ENCODE results near the gene GARIN5A. TPM values are rescaled to one million over a fixed set of nuclear protein-coding genes. Genes with fewer than 3 reads are reported as not detected.

GARIN5A gene
- total RNA-seq, 2 experiments from 2014 or later = 0.59 to 0.63 TPM

DNA sequence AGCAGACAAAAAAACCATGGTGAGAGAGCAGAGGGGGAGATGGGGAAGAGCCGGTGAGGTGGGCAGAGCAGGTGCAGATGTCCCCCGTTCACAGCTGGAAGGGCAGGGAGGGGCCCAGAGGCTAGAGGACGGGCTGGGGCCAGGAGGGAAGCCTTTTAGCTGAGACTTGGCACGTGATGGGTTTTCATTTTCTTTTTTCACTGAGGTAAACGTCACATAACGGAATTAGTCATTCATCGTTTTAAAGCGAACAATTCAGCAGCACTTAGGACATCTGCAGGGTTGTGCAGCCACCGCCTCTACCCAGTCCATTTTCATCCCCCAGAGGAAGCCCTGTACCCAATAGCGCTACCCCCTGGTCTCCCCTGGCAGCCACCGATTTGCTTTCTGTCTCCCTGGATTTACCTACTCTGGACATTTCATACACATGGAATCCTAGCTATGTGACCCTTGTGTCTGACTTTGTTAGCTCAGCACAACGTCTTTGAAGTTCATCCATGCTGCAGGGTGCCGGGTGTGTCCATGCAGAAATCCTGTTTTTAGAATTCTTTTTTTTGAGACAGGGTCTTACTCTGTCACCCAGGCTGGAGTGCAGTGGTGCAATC lies 16.4 kb downstream of the GARIN5A start:
- peak overlapping the region; percentile 47 for H2AFZ ChIP-seq (ENCODE audit: low read length)
- CTCF ChIA-PET (ENCODE audit: unreplicated experiment) = interaction anchor here (0.6 to 1.2 kb wide), 4 partner anchors 10 to 132 kb away, joined by 3 to 5 read pairs (median 4); no protein-coding TSS in a partner anchor
- intact Hi-C loops (cut with micrococcal nuclease; ENCODE audit: unreplicated experiment) = no loop called here

DNA sequence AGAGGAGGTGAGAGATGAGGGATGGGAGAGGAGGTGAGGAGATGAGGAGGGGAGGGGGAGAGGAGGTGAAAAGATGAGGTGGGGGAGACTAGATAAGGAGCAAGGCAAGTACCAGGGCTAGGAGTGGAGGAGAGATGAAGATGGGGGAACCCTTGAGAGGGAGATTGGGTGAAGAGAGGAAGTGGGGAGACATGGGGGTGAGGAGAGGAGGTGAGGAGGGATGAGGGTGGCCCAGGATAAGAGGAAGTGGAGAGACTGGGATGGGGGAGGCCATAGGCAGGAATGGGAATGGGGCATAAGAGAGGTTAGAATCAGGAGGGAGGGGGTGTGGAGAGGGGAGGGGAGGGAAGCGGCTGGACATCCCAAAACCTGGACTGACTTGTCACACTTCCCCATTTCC lies 17.0 kb downstream of the GARIN5A start:
- no peaks in the 10 kb centered on the region for H4K20me1 ChIP-seq (ENCODE audit: insufficient read depth, low read length)
- H3K79me2 ChIP-seq (ENCODE audit: insufficient read depth, low read depth, low read length) = no peaks in the 10 kb centered on the region
- CTCF ChIA-PET (ENCODE audit: unreplicated experiment) = interaction anchor here (0.6 kb wide), 1 partner anchor 24 kb away, joined by 3 read pairs; no protein-coding TSS in a partner anchor
- no peaks in the 10 kb centered on the region for H3K36me3 ChIP-seq (ENCODE audit: insufficient read depth, low read length)
- no peaks in the 10 kb centered on the region for H3K9me2 ChIP-seq (ENCODE audit: insufficient read depth, low read length)
- intact Hi-C loops (cut with micrococcal nuclease; ENCODE audit: unreplicated experiment) = no loop called here
- peaks cover 25% of the 10 kb centered on the region for H3K4me1 ChIP-seq (ENCODE audit: insufficient read depth, low read length, poor library complexity, severe bottlenecking)
- POLR2A ChIA-PET = no interaction called here
- no peak for DNase-seq (ENCODE audit: low spot score)
- no peaks in the 10 kb centered on the region for H3K9me3 ChIP-seq (ENCODE audit: low read length)
- TF ChIP-seq, protein P1, sequence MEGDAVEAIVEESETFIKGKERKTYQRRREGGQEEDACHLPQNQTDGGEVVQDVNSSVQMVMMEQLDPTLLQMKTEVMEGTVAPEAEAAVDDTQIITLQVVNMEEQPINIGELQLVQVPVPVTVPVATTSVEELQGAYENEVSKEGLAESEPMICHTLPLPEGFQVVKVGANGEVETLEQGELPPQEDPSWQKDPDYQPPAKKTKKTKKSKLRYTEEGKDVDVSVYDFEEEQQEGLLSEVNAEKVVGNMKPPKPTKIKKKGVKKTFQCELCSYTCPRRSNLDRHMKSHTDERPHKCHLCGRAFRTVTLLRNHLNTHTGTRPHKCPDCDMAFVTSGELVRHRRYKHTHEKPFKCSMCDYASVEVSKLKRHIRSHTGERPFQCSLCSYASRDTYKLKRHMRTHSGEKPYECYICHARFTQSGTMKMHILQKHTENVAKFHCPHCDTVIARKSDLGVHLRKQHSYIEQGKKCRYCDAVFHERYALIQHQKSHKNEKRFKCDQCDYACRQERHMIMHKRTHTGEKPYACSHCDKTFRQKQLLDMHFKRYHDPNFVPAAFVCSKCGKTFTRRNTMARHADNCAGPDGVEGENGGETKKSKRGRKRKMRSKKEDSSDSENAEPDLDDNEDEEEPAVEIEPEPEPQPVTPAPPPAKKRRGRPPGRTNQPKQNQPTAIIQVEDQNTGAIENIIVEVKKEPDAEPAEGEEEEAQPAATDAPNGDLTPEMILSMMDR (conservative IDR thresholded peaks at IDR 0.05; ENCODE audit: low read length) = no peak
- no peak for TF ChIP-seq EZH2phosphoT487 (IDR thresholded peaks at IDR 0.05; ENCODE audit: borderline replicate concordance, low read depth, low read length)
- H3K4me3 ChIP-seq (ENCODE audit: low read depth, low read length, poor library complexity, severe bottlenecking) = peak overlapping the region; percentile 26
- peak overlapping the region; percentile 47 for H2AFZ ChIP-seq (ENCODE audit: low read length)
- no TSS peak for BruUV-seq (replicated peaks)
- H3K4me2 ChIP-seq (ENCODE audit: low read length) = peak overlapping the region; percentile 56
- peak overlapping the region; percentile 81 for H3K27ac ChIP-seq (ENCODE audit: low read depth, low read length, poor library complexity, severe bottlenecking)

More for the DNA sequence above, 16.4 kb downstream of the GARIN5A start:
- BruUV-seq (replicated peaks) = no TSS peak
- POLR2A ChIA-PET = no interaction called here
- H3K9me3 ChIP-seq (ENCODE audit: low read length) = no peaks in the 10 kb centered on the region
- peak overlapping the region; percentile 56 for H3K4me2 ChIP-seq (ENCODE audit: low read length)
- no peaks in the 10 kb centered on the region for H3K79me2 ChIP-seq (ENCODE audit: insufficient read depth, low read depth, low read length)
- peak overlapping the region; percentile 81 for H3K27ac ChIP-seq (ENCODE audit: low read depth, low read length, poor library complexity, severe bottlenecking)
- H3K4me3 ChIP-seq (ENCODE audit: low read depth, low read length, poor library complexity, severe bottlenecking) = peak overlapping the region; percentile 26
- no peaks in the 10 kb centered on the region for H4K20me1 ChIP-seq (ENCODE audit: insufficient read depth, low read length)
- peak; percentile 85 for DNase-seq (ENCODE audit: low spot score)
- peaks cover 25% of the 10 kb centered on the region for H3K4me1 ChIP-seq (ENCODE audit: insufficient read depth, low read length, poor library complexity, severe bottlenecking)
- TF ChIP-seq EZH2phosphoT487 (IDR thresholded peaks at IDR 0.05; ENCODE audit: borderline replicate concordance, low read depth, low read length) = no peak
- TF ChIP-seq, protein P1 (conservative IDR thresholded peaks at IDR 0.05; ENCODE audit: low read length) = peak; percentile 73
- no peaks in the 10 kb centered on the region for H3K9me2 ChIP-seq (ENCODE audit: insufficient read depth, low read length)
- no peaks in the 10 kb centered on the region for H3K36me3 ChIP-seq (ENCODE audit: insufficient read depth, low read length)

DNA sequence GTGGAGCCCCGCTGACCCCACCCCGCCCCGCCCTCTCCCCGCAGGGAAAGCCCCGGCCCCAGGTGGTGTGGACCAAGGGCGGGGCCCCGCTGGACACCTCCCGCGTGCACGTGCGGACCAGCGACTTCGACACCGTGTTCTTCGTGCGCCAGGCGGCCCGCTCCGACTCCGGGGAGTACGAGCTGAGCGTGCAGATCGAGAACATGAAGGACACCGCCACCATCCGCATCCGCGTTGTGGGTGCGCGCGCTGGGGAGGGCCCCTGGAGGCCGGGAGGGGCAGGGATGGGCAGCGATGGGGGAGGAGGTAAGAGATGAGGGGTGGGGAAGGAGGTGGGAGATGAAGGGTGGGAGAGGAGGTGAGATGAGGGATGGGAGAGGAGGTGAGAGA lies 17.6 kb downstream of the GARIN5A start:
- POLR2A ChIA-PET = no interaction called here
- CTCF ChIA-PET (ENCODE audit: unreplicated experiment) = no interaction called here
- Histone ChIP-seq H3K4me1 (ENCODE audit: insufficient read depth, low read length, poor library complexity, severe bottlenecking) (peaks cover 25% of the 10 kb centered on the region), H3K27ac (ENCODE audit: low read depth, low read length, poor library complexity, severe bottlenecking) (no peak overlapping the region), H3K4me3 (ENCODE audit: low read depth, low read length, poor library complexity, severe bottlenecking) (no peak overlapping the region), H2AFZ (ENCODE audit: low read length) (no peak overlapping the region), H3K4me2 (ENCODE audit: low read length) (no peak overlapping the region), H3K79me2 (ENCODE audit: insufficient read depth, low read depth, low read length) (no peaks in the 10 kb centered on the region), H3K9me2 (ENCODE audit: insufficient read depth, low read length) (no peaks in the 10 kb centered on the region), H3K9me3 (ENCODE audit: low read length) (no peaks in the 10 kb centered on the region), H4K20me1 (ENCODE audit: insufficient read depth, low read length) (no peaks in the 10 kb centered on the region), H3K36me3 (ENCODE audit: insufficient read depth, low read length) (no peaks in the 10 kb centered on the region)
- BruUV-seq (replicated peaks) = no TSS peak
- TF ChIP-seq, protein P1 (conservative IDR thresholded peaks at IDR 0.05; ENCODE audit: low read length) = no peak
- TF ChIP-seq EZH2phosphoT487 (IDR thresholded peaks at IDR 0.05; ENCODE audit: borderline replicate concordance, low read depth, low read length) = no peak
- intact Hi-C loops (cut with micrococcal nuclease; ENCODE audit: unreplicated experiment) = no loop called here
- DNase-seq (ENCODE audit: low spot score) = no peak

All from OCI-LY7 (cell line).